CD14-positive monocyte (primary cell): ENCODE data around the gene ANKRD13D. TPM values are rescaled to one million over a fixed set of nuclear protein-coding genes. Genes with fewer than 3 reads are reported as not detected.

Source experiments
- DNase-seq, 3 donors: peaks; one replicate each; pipeline ENCODE4 v3.0.0-alpha.2; 2011 to 2022
- H2AFZ ChIP-seq: 2 replicates; pipeline ENCODE4 v1.6.0; 2012; ENCODE audit warnings: mild to moderate bottlenecking, low read depth, low read length, inconsistent platforms; ENCODE audit not compliant: insufficient read depth, poor library complexity, severe bottlenecking
- H3K27ac ChIP-seq, 2 donors: 1 replicate in 1 of 2; 2 replicates in 1 of 2; pipeline ENCODE4 v1.5.1; 2012 to 2013; ENCODE audit warnings: low read length in 2 of 2, control low read depth in 1 of 2, inconsistent platforms in 1 of 2, low read depth in 1 of 2, mild to moderate bottlenecking in 1 of 2
- H3K27me3 ChIP-seq, 2 donors: one replicate each; pipeline versions ENCODE4 v1.6.0 to v1.6.1; 2011 to 2013; ENCODE audit warnings: low read length in 2 of 2; ENCODE audit not compliant: control insufficient read depth in 2 of 2, insufficient read depth in 2 of 2
- H3K36me3 ChIP-seq, 2 donors: replicated peaks in 1 of 2; 1 replicate in 1 of 2; 2 replicates in 1 of 2; pipeline versions ENCODE4 v1.5.1 to v1.6.1; 2012 to 2013; ENCODE audit warnings: low read length in 2 of 2, control low read depth in 1 of 2, inconsistent platforms in 1 of 2, mild to moderate bottlenecking in 1 of 2; ENCODE audit not compliant: insufficient read depth in 2 of 2, control insufficient read depth in 1 of 2
- H3K4me1 ChIP-seq, 2 donors: 1 replicate in 1 of 2; 2 replicates in 1 of 2; pipeline versions ENCODE4 v1.5.1 to v1.6.1; 2012 to 2013; ENCODE audit warnings: low read length in 2 of 2, control low read depth in 1 of 2, inconsistent platforms in 1 of 2, mild to moderate bottlenecking in 1 of 2, moderate library complexity in 1 of 2; ENCODE audit not compliant: insufficient read depth in 2 of 2, control insufficient read depth in 1 of 2
- H3K4me2 ChIP-seq: replicated peaks from 2 replicates; pipeline ENCODE3; 2012; ENCODE audit warnings: low read length, moderate library complexity, mild to moderate bottlenecking; ENCODE audit not compliant: poor library complexity, severe bottlenecking; ENCODE audit errors: extremely low read depth
- H3K4me3 ChIP-seq, 3 experiments: fragments of 200-600 bp in 1 of 3; sonication (generic) in 1 of 3; replicated peaks in 1 of 3; 1 replicate in 2 of 3; 2 replicates in 1 of 3; pipeline ENCODE4 v1.5.1; 2011 to 2013; ENCODE audit warnings: low read length in 3 of 3, mild to moderate bottlenecking in 3 of 3, control low read depth in 2 of 3, low read depth in 2 of 3, inconsistent platforms in 1 of 3, moderate library complexity in 1 of 3
- H3K79me2 ChIP-seq: 2 replicates; pipeline ENCODE4 v1.6.0; 2012; ENCODE audit warnings: mild to moderate bottlenecking, control low read depth, inconsistent platforms, low read length, moderate library complexity; ENCODE audit not compliant: insufficient read depth
- H3K9ac ChIP-seq: 2 replicates; pipeline ENCODE4 v1.6.0; 2017; ENCODE audit warnings: low read length, mild to moderate bottlenecking; ENCODE audit not compliant: insufficient read depth, poor library complexity, severe bottlenecking
- H3K9me3 ChIP-seq, 2 donors: replicated peaks in 1 of 2; 1 replicate in 1 of 2; 2 replicates in 1 of 2; pipeline versions ENCODE4 v1.5.1 to v1.6.1; 2012 to 2013; ENCODE audit warnings: low read length in 2 of 2, control low read depth in 1 of 2; ENCODE audit not compliant: control insufficient read depth in 1 of 2, insufficient read depth in 1 of 2
- H4K20me1 ChIP-seq: 2 replicates; pipeline ENCODE4 v1.6.0; 2012; ENCODE audit warnings: mild to moderate bottlenecking, low read length, control low read depth, moderate library complexity; ENCODE audit not compliant: insufficient read depth
- H3K27ac Mint-ChIP-seq, 7 donors: one replicate each; pipeline ENCODE4 v1.8.0; 2020; ENCODE audit warnings: mild to moderate bottlenecking in 7 of 7, mixed read lengths in 7 of 7, moderate library complexity in 6 of 7, inconsistent platforms in 2 of 7
- H3K27me3 Mint-ChIP-seq, 3 donors: one replicate each; pipeline ENCODE4 v1.8.0; 2021 to 2022; ENCODE audit warnings: low read depth in 3 of 3, mild to moderate bottlenecking in 3 of 3, mixed read lengths in 3 of 3, moderate library complexity in 3 of 3, inconsistent platforms in 1 of 3
- H3K36me3 Mint-ChIP-seq, 2 donors: one replicate each; pipeline ENCODE4 v1.8.0; 2020; ENCODE audit warnings: mixed read lengths in 2 of 2, inconsistent platforms in 1 of 2, mild to moderate bottlenecking in 1 of 2
- H3K4me1 Mint-ChIP-seq: one replicate; pipeline ENCODE4 v1.8.0; 2020; ENCODE audit warnings: mild to moderate bottlenecking, mixed read lengths
- H3K4me3 Mint-ChIP-seq, 2 donors: one replicate each; pipeline ENCODE4 v1.8.0; 2020; ENCODE audit warnings: mild to moderate bottlenecking in 2 of 2, mixed read lengths in 2 of 2, moderate library complexity in 1 of 2
- H3K9me3 Mint-ChIP-seq, 7 donors: one replicate each; pipeline ENCODE4 v1.8.0; 2020 to 2022; ENCODE audit warnings: mixed read lengths in 7 of 7, mild to moderate bottlenecking in 6 of 7, moderate library complexity in 6 of 7, inconsistent platforms in 2 of 7
- WGBS: methylation state at CpG from one replicate; pipeline ENCODE4 v1.1.5; 2013; ENCODE audit warnings: missing lambda C conversion rate; ENCODE audit not compliant: insufficient coverage; 5-methylcytosine and 5-hydroxymethylcytosine counted together
- intact Hi-C, 2 donors: fragments of 100-400 bp; cut with micrococcal nuclease; formaldehyde crosslinking; loops; one replicate each; pipeline versions ENCODE4 v1.15.0 to v1.15.1; 2023
- polyA plus RNA-seq, 3 donors: library from polyadenylated mRNA; depleted of rRNA in 1 of 3; unstranded in 2 of 3; stranded (reverse) in 1 of 3; fragments of 300-500 nt in 2 of 3; fragments of >200 nt in 1 of 3; fragmentation: Illumina TruSeq in 2 of 3; gene quantifications; 1 replicate in 2 of 3; 2 replicates in 1 of 3; pipeline ENCODE4 v1.2.3, GENCODE V29; 2012 to 2021
- TF ChIP-seq, protein P1 (sequence below): fragments of 200-600 bp; IDR thresholded peaks from one replicate; pipeline ENCODE4 v1.8.0; 2022; ENCODE audit warnings: antibody characterized with exemption, mild to moderate bottlenecking

Gene ANKRD13D
- polyA plus RNA-seq, 3 donors: 9.1 to 389 (median 10.3) TPM

DNA sequence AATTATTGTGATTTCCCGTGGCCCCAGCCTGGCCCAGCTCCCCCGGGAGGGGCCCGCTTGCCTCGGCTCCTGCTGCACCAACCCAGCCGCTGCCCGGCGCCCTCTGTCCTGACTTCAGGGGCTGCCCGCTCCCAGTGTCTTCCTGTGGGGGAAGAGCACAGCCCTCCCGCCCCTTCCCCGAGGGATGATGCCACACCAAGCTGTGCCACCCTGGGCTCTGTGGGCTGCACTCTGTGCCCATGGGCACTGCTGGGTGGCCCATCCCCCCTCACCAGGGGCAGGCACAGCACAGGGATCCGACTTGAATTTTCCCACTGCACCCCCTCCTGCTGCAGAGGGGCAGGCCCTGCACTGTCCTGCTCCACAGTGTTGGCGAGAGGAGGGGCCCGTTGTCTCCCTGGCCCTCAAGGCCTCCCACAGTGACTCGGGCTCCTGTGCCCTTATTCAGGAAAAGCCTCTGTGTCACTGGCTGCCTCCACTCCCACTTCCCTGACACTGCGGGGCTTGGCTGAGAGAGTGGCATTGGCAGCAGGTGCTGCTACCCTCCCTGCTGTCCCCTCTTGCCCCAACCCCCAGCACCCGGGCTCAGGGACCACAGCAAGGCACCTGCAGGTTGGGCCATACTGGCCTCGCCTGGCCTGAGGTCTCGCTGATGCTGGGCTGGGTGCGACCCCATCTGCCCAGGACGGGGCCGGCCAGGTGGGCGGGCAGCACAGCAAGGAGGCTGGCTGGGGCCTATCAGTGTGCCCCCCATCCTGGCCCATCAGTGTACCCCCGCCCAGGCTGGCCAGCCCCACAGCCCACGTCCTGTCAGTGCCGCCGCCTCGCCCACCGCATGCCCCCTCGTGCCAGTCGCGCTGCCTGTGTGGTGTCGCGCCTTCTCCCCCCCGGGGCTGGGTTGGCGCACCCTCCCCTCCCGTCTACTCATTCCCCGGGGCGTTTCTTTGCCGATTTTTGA is 3.3 kb upstream of the ANKRD13D start:
- peak overlapping the region; percentile 80 to 91 for H3K4me3 Mint-ChIP-seq
- H3K4me3 ChIP-seq: peak overlapping the region; percentile 25 to 83 (median 54)
- peaks cover 59 to 81% of the 10 kb centered on the region in 2 donors for H3K36me3 Mint-ChIP-seq
- H3K4me1 Mint-ChIP-seq: peaks cover 80% of the 10 kb centered on the region
- no peaks in the 10 kb centered on the region for H3K9me3 Mint-ChIP-seq
- H3K36me3 ChIP-seq: peaks cover 60 to 68% of the 10 kb centered on the region in 2 donors
- H3K27ac Mint-ChIP-seq: peak overlapping the region; percentile 98 to 100 (median 99)
- peak overlapping the region; percentile 93 for H3K9ac ChIP-seq
- H3K4me2 ChIP-seq: peak overlapping the region; percentile 80
- peaks cover 86% of the 10 kb centered on the region for H3K79me2 ChIP-seq
- intact Hi-C loops: loop anchor here (1.0 to 2.0 kb wide), 2 partner anchors 9 to 17 kb away; no protein-coding TSS in a partner anchor
- peaks cover 19% of the 10 kb centered on the region for H4K20me1 ChIP-seq
- H3K27me3 Mint-ChIP-seq: peaks cover 0 to 10% (median 6%) of the 10 kb centered on the region in 3 donors
- peak overlapping the region; percentile 92 to 99 for H3K27ac ChIP-seq
- no peaks in the 10 kb centered on the region for H3K27me3 ChIP-seq
- H2AFZ ChIP-seq: no peak overlapping the region
- TF ChIP-seq, protein P1, sequence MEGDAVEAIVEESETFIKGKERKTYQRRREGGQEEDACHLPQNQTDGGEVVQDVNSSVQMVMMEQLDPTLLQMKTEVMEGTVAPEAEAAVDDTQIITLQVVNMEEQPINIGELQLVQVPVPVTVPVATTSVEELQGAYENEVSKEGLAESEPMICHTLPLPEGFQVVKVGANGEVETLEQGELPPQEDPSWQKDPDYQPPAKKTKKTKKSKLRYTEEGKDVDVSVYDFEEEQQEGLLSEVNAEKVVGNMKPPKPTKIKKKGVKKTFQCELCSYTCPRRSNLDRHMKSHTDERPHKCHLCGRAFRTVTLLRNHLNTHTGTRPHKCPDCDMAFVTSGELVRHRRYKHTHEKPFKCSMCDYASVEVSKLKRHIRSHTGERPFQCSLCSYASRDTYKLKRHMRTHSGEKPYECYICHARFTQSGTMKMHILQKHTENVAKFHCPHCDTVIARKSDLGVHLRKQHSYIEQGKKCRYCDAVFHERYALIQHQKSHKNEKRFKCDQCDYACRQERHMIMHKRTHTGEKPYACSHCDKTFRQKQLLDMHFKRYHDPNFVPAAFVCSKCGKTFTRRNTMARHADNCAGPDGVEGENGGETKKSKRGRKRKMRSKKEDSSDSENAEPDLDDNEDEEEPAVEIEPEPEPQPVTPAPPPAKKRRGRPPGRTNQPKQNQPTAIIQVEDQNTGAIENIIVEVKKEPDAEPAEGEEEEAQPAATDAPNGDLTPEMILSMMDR: no peak
- DNase-seq: peak in 1 of 3 donors; percentile 55
- peaks cover 88 to 95% of the 10 kb centered on the region in 2 donors for H3K4me1 ChIP-seq
- WGBS: 19% methylated on average over 30 of the region's 39 CpGs
- H3K9me3 ChIP-seq: no peaks in the 10 kb centered on the region

DNA sequence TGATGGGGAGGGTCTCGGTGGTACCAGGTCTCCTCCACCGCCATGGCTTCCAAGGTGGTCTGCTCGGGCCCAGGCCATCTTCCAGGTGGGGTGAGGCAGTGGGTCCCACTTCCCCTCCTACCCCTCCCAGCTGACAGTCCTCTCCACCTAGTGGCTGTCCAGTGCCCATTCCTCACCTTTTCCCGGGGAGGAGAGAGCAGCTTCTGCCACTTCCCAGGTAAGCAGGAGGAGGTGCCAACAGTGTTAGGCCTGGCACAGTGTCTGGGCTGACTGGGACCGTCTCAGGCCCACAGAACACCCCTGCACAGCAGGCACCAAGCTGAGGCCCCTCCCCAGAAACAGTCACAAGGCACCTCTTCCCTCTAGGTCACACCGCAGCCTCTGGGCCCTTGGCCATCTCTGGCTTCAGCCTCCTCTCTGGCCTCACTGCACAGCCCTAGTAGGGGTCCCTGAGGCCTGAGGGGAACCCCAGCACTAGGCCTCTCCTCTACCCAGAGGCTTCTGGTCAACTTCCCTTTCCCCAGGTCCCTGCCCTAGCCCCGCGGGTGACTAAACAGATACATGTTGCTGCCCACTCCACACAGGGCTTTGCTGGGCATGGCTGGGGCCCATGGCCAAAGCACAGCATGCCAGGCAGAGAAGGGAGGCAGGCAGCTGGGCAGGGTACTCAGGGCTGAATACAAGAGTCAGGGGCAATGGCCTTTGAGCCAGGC is 2.3 kb upstream of the ANKRD13D start:
- Mint-ChIP-seq H3K4me1 (peaks cover 81% of the 10 kb centered on the region), H3K36me3 (peaks cover 58 to 81% of the 10 kb centered on the region in 2 donors), H3K4me3 (peak overlapping the region; percentile 80 to 91), H3K27me3 (peaks cover 0 to 10% (median 6%) of the 10 kb centered on the region in 3 donors), H3K27ac (peak overlapping the region; percentile 98 to 100 (median 99)), H3K9me3 (no peaks in the 10 kb centered on the region)
- peak; percentile 89 to 94 (median 89) for DNase-seq
- peak overlapping the region; percentile 25 to 83 (median 54) for H3K4me3 ChIP-seq
- H2AFZ ChIP-seq: no peak overlapping the region
- peaks cover 86% of the 10 kb centered on the region for H3K79me2 ChIP-seq
- peak overlapping the region; percentile 80 for H3K4me2 ChIP-seq
- peaks cover 88 to 95% of the 10 kb centered on the region in 2 donors for H3K4me1 ChIP-seq
- H3K27me3 ChIP-seq: no peaks in the 10 kb centered on the region
- peaks cover 29% of the 10 kb centered on the region for H4K20me1 ChIP-seq
- intact Hi-C loops: loop anchor here in 1 of 2 donors (2.0 kb wide), 1 partner anchor 18 kb away; no protein-coding TSS in a partner anchor
- 15% methylated on average over 8 of the region's 8 CpGs for WGBS
- peak overlapping the region; percentile 92 to 99 for H3K27ac ChIP-seq
- TF ChIP-seq, protein P1: no peak
- H3K9ac ChIP-seq: peak overlapping the region; percentile 93
- H3K36me3 ChIP-seq: peaks cover 60 to 68% of the 10 kb centered on the region in 2 donors
- no peaks in the 10 kb centered on the region for H3K9me3 ChIP-seq
